Tibial nerve (tissue), 3 donors: ENCODE data around the gene BTBD2.

Experiments used
- POLR2A ChIP-seq, 2 donors: fragments of 450-650 bp; IDR thresholded peaks; one replicate each; pipeline ENCODE4 v1.6.1; 2017; ENCODE audit warnings: antibody characterized with exemption in 2 of 2, mild to moderate bottlenecking in 2 of 2, moderate library complexity in 2 of 2
- TF ChIP-seq, protein P1 (sequence below), 5 experiments: fragments of 200-600 bp in 3 of 5; fragments of 450-650 bp in 2 of 5; sonication (generic) in 3 of 5; IDR thresholded peaks; one replicate each; pipeline ENCODE4 v1.5.1; 2016 to 2019; ENCODE audit warnings: antibody characterized with exemption in 5 of 5, mild to moderate bottlenecking in 3 of 5, moderate library complexity in 2 of 5

DNA sequence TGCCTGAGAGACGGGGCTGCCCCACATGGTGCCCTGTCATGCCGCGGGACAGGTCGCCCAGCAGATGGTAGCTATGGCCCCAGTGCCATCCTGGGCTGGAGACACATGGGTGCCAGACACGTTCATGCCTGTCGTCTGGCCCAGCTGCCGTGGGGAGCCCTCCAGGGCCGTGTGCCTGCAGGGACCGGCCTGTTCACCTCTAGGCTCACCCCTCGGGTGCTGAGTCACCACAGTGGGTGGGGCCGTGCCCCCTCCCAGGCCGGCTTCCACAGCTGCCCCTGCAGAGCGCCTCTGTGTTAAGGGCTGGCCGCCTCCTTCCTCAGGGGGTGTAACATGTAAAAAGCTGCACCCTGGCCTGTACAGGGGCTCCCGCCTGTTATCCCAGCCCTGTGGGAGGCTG is 38.4 kb downstream of the BTBD2 start:
- TF ChIP-seq, protein P1, sequence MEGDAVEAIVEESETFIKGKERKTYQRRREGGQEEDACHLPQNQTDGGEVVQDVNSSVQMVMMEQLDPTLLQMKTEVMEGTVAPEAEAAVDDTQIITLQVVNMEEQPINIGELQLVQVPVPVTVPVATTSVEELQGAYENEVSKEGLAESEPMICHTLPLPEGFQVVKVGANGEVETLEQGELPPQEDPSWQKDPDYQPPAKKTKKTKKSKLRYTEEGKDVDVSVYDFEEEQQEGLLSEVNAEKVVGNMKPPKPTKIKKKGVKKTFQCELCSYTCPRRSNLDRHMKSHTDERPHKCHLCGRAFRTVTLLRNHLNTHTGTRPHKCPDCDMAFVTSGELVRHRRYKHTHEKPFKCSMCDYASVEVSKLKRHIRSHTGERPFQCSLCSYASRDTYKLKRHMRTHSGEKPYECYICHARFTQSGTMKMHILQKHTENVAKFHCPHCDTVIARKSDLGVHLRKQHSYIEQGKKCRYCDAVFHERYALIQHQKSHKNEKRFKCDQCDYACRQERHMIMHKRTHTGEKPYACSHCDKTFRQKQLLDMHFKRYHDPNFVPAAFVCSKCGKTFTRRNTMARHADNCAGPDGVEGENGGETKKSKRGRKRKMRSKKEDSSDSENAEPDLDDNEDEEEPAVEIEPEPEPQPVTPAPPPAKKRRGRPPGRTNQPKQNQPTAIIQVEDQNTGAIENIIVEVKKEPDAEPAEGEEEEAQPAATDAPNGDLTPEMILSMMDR (IDR thresholded peaks at IDR 0.05), result no peak
- no peak for TF ChIP-seq POLR2A (IDR thresholded peaks at IDR 0.05)
